H9 (cell line): ENCODE measurements around the gene NEDD9. TPM values are rescaled to one million over a fixed set of nuclear protein-coding genes. Genes with fewer than 3 reads are reported as not detected.

Source experiments
- DNase-seq: peaks from one replicate; pipeline ENCODE4 v3.0.0-alpha.2; 2017
- H2AFZ ChIP-seq: one replicate; pipeline ENCODE4 v1.6.1; 2013; ENCODE audit warnings: mild to moderate bottlenecking, low read length, control low read depth, moderate library complexity
- H2AK5ac ChIP-seq: 2 replicates; pipeline ENCODE4 v1.6.1; 2013; ENCODE audit warnings: low read length, control low read depth, mixed read lengths; ENCODE audit not compliant: insufficient read length
- H2BK120ac ChIP-seq: one replicate; pipeline ENCODE4 v1.6.1; 2013; ENCODE audit warnings: low read depth, mild to moderate bottlenecking, low read length, control low read depth, inconsistent platforms; ENCODE audit not compliant: poor library complexity, severe bottlenecking
- H2BK12ac ChIP-seq: 2 replicates; pipeline ENCODE4 v1.6.1; 2013; ENCODE audit warnings: low read length, control low read depth, mixed read lengths, low read depth; ENCODE audit not compliant: insufficient read length
- H2BK15ac ChIP-seq: 2 replicates; pipeline ENCODE4 v1.6.1; 2013; ENCODE audit warnings: low read depth, low read length, control low read depth
- H2BK20ac ChIP-seq: one replicate; pipeline ENCODE4 v1.6.1; 2013; ENCODE audit warnings: low read depth, mild to moderate bottlenecking, low read length, control low read depth, inconsistent platforms; ENCODE audit not compliant: poor library complexity, severe bottlenecking
- H2BK5ac ChIP-seq: 2 replicates; pipeline ENCODE4 v1.6.1; 2013; ENCODE audit warnings: low read length, control low read depth, mixed read lengths; ENCODE audit not compliant: insufficient read length
- H3K14ac ChIP-seq: 2 replicates; pipeline ENCODE4 v1.6.1; 2013; ENCODE audit warnings: low read length, control low read depth; ENCODE audit not compliant: insufficient read depth
- H3K18ac ChIP-seq: 2 replicates; pipeline ENCODE4 v1.6.1; 2013; ENCODE audit warnings: low read depth, mild to moderate bottlenecking, mixed read lengths, low read length, control low read depth; ENCODE audit not compliant: insufficient read length
- H3K23ac ChIP-seq: 2 replicates; pipeline ENCODE4 v1.6.1; 2013; ENCODE audit warnings: low read length, control low read depth, mixed read lengths, low read depth; ENCODE audit not compliant: insufficient read length
- H3K23me2 ChIP-seq: 2 replicates; pipeline ENCODE4 v1.6.1; 2013; ENCODE audit warnings: low read depth, mild to moderate bottlenecking, mixed read lengths, low read length, control low read depth; ENCODE audit not compliant: insufficient read length, poor library complexity, severe bottlenecking
- H3K27ac ChIP-seq: 2 replicates; pipeline ENCODE4 v1.5.1; 2013; ENCODE audit warnings: low read length, control low read depth, mixed read lengths, low read depth; ENCODE audit not compliant: insufficient read length
- H3K27me3 ChIP-seq: 2 replicates; pipeline ENCODE4 v1.6.1; 2013; ENCODE audit warnings: low read length, control low read depth, inconsistent platforms; ENCODE audit not compliant: insufficient read depth
- H3K4ac ChIP-seq: 2 replicates; pipeline ENCODE4 v1.6.1; 2013; ENCODE audit warnings: low read depth, mild to moderate bottlenecking, control low read depth, inconsistent platforms, low read length, moderate library complexity
- H3K4me1 ChIP-seq: 2 replicates; pipeline ENCODE4 v1.6.1; 2013; ENCODE audit warnings: low read length, control low read depth, inconsistent platforms; ENCODE audit not compliant: insufficient read depth
- H3K4me2 ChIP-seq: 2 replicates; pipeline ENCODE4 v1.6.1; 2013; ENCODE audit warnings: low read length, control low read depth, mixed read lengths; ENCODE audit not compliant: insufficient read length, insufficient read depth
- H3K56ac ChIP-seq: 2 replicates; pipeline ENCODE4 v1.6.1; 2013; ENCODE audit warnings: low read depth, mild to moderate bottlenecking, mixed read lengths, low read length, control low read depth; ENCODE audit not compliant: insufficient read length
- H3K79me1 ChIP-seq: 2 replicates; pipeline ENCODE4 v1.6.1; 2013; ENCODE audit warnings: low read depth, mild to moderate bottlenecking, moderate library complexity, low read length, control low read depth, inconsistent platforms; ENCODE audit not compliant: insufficient read depth, poor library complexity, severe bottlenecking
- H3K79me2 ChIP-seq: 2 replicates; pipeline ENCODE4 v1.6.1; 2013; ENCODE audit warnings: low read length, control low read depth, inconsistent platforms; ENCODE audit not compliant: insufficient read depth
- H3K9ac ChIP-seq: 2 replicates; pipeline ENCODE4 v1.6.1; 2013; ENCODE audit warnings: low read length, control low read depth, mixed read lengths; ENCODE audit not compliant: insufficient read length; ENCODE audit errors: extremely low read depth
- H3K9me3 ChIP-seq: one replicate; pipeline ENCODE4 v1.6.1; 2013; ENCODE audit warnings: low read depth, low read length, inconsistent platforms; ENCODE audit not compliant: control insufficient read depth
- H3T11ph ChIP-seq: one replicate; pipeline ENCODE4 v1.6.1; 2013; ENCODE audit warnings: mild to moderate bottlenecking, low read length, control low read depth, inconsistent platforms
- H4K20me1 ChIP-seq: one replicate; pipeline ENCODE4 v1.6.1; 2013; ENCODE audit not compliant: control insufficient read depth, insufficient read length, insufficient read depth
- H4K5ac ChIP-seq: 2 replicates; pipeline ENCODE4 v1.6.1; 2013; ENCODE audit warnings: low read depth, mild to moderate bottlenecking, mixed read lengths, low read length, control low read depth; ENCODE audit not compliant: insufficient read length
- H4K8ac ChIP-seq: replicated peaks from 2 replicates; pipeline ENCODE4 v1.6.1; 2013; ENCODE audit warnings: low read length, control low read depth, mixed read lengths, low read depth; ENCODE audit not compliant: insufficient read length
- H4K91ac ChIP-seq: 2 replicates; pipeline ENCODE4 v1.6.1; 2013; ENCODE audit warnings: low read depth, mild to moderate bottlenecking, moderate library complexity, mixed read lengths, low read length, control low read depth; ENCODE audit not compliant: insufficient read length
- H3K27ac Mint-ChIP-seq, 3 experiments: 2 replicates in 2 of 3; 3 replicates in 1 of 3; pipeline ENCODE4 v1.8.0; 2020 to 2021; ENCODE audit warnings: mixed read lengths in 3 of 3, mild to moderate bottlenecking in 1 of 3, moderate library complexity in 1 of 3
- H3K27me3 Mint-ChIP-seq: 2 replicates; pipeline ENCODE4 v1.8.0; 2021; ENCODE audit warnings: low read depth, mild to moderate bottlenecking, moderate library complexity, mixed read lengths
- H3K36me3 Mint-ChIP-seq, 3 experiments: 2 replicates in 2 of 3; 3 replicates in 1 of 3; pipeline ENCODE4 v1.8.0; 2020 to 2021; ENCODE audit warnings: low read depth in 3 of 3, mixed read lengths in 3 of 3; ENCODE audit not compliant: insufficient read depth in 1 of 3
- H3K4me1 Mint-ChIP-seq, 2 experiments: 2 replicates each; pipeline ENCODE4 v1.8.0; 2020; ENCODE audit warnings: mixed read lengths in 2 of 2
- H3K4me3 Mint-ChIP-seq, 2 experiments: 2 replicates in 1 of 2; 3 replicates in 1 of 2; pipeline ENCODE4 v1.8.0; 2020 to 2021; ENCODE audit warnings: mild to moderate bottlenecking in 2 of 2, mixed read lengths in 2 of 2, moderate library complexity in 1 of 2
- H3K9me3 Mint-ChIP-seq, 2 experiments: 2 replicates in 1 of 2; 3 replicates in 1 of 2; pipeline ENCODE4 v1.8.0; 2020; ENCODE audit warnings: mild to moderate bottlenecking in 2 of 2, mixed read lengths in 2 of 2, moderate library complexity in 1 of 2
- CTCF ChIP-seq: fragments of 200-600 bp; sonication (generic); conservative IDR thresholded peaks from 3 replicates; pipeline ENCODE4 v1.8.0; 2021; ENCODE audit warnings: antibody characterized with exemption, mild to moderate bottlenecking
- WGBS: extraction: QIAGEN DNeasy Blood & Tissue Kit; methylation state at CpG from one replicate; pipeline ENCODE4 v1.1.7; 2013; ENCODE audit warnings: missing lambda C conversion rate, low lambda C conversion rate, mixed read lengths; ENCODE audit not compliant: insufficient read length; ENCODE audit errors: extremely low coverage; 5-methylcytosine and 5-hydroxymethylcytosine counted together
- total RNA-seq: library from RNA; stranded (reverse); gene quantifications from 2 replicates; pipeline ENCODE4 v1.2.1, GENCODE V29; 2021

Gene NEDD9
- total RNA-seq, 1 experiment from 2014 or later: 5.5 TPM

DNA sequence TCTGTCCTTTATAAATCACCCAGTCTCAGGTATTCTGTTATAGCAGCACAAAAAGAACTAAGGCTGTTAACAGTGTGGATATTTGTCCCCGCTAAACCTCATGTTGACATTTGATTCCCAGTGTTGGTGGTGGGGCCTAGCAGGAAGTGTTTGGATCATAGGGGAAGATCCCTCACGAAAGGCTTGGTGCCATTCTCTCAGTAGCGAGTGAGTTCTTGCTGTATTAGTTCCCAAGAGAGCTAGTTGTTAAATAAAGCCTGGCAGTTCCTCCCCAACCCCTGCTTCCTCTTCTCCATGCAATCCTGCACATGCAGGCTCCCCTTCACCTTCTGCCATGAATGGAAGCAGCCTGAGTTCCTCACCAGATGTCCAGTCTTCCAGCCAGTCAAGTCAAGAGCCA, 91.2 kb downstream of the NEDD9 start:
- no peaks in the 10 kb centered on the region for H3K23me2 ChIP-seq
- no peak overlapping the region for H2BK5ac ChIP-seq
- no peaks in the 10 kb centered on the region for H3K27me3 ChIP-seq
- no peak overlapping the region for H4K91ac ChIP-seq
- H3K27ac ChIP-seq: no peak overlapping the region
- no peak overlapping the region for H2BK15ac ChIP-seq
- no peak for DNase-seq
- Mint-ChIP-seq H3K4me1 (peaks cover 26 to 32% of the 10 kb centered on the region in 2 experiments), H3K27me3 (no peaks in the 10 kb centered on the region; the same call in none of the 2 replicates), H3K9me3 (no peaks in the 10 kb centered on the region), H3K36me3 (no peaks in the 10 kb centered on the region), H3K4me3 (no peak overlapping the region), H3K27ac (no peak overlapping the region)
- no peak overlapping the region for H3T11ph ChIP-seq
- no peak overlapping the region for H2BK12ac ChIP-seq
- H3K14ac ChIP-seq: no peak overlapping the region
- H3K4me2 ChIP-seq: no peak overlapping the region
- no peak overlapping the region for H4K5ac ChIP-seq
- no peaks in the 10 kb centered on the region for H3K9me3 ChIP-seq
- no peaks in the 10 kb centered on the region for H4K20me1 ChIP-seq
- H2AK5ac ChIP-seq: no peak overlapping the region
- H3K4ac ChIP-seq: no peak overlapping the region
- H3K23ac ChIP-seq: no peak overlapping the region
- H3K4me1 ChIP-seq: peaks cover 5% of the 10 kb centered on the region; the same call in 1 of the 2 replicates
- no peak overlapping the region for H2BK120ac ChIP-seq
- H3K79me2 ChIP-seq: no peaks in the 10 kb centered on the region
- H3K18ac ChIP-seq: no peak overlapping the region
- H3K9ac ChIP-seq: no peak overlapping the region
- WGBS: no CpG with 5 or more reads among the region's 3 CpGs
- H4K8ac ChIP-seq: no peak overlapping the region
- no peak overlapping the region for H2BK20ac ChIP-seq
- no peak overlapping the region for H3K56ac ChIP-seq
- no peak for TF ChIP-seq CTCF
- no peaks in the 10 kb centered on the region for H3K79me1 ChIP-seq
- no peak overlapping the region for H2AFZ ChIP-seq
